Upper lobe of left lung (tissue), 6 donors: Measurements from ENCODE around the gene MORC2. TPM values are rescaled to one million over a fixed set of nuclear protein-coding genes. Genes with fewer than 3 reads are reported as not detected.

Source experiments
- ATAC-seq, 2 donors: fragments of 200-7000 bp; cut with Tn5 transposase; one replicate each; pipeline ENCODE4 v1.9.1; 2022; ENCODE audit warnings: mild to moderate bottlenecking in 2 of 2, moderate library complexity in 2 of 2; ENCODE audit not compliant: low FRiP score in 2 of 2
- DNase-seq, 2 donors: peaks; one replicate each; pipeline ENCODE4 v3.0.0-alpha.2; 2019 to 2020
- H3K27ac ChIP-seq, 4 donors: fragments of 200-600 bp; sonication (generic); one replicate each; pipeline ENCODE4 v1.5.1; 2016 to 2019
- H3K27me3 ChIP-seq, 4 donors: fragments of 200-600 bp; sonication (generic); one replicate each; pipeline ENCODE4 v1.5.1; 2017 to 2019
- H3K36me3 ChIP-seq, 4 donors: fragments of 200-600 bp; sonication (generic); one replicate each; pipeline ENCODE4 v1.5.1; 2016 to 2019
- H3K4me1 ChIP-seq, 4 donors: fragments of 200-600 bp; sonication (generic); one replicate each; pipeline ENCODE4 v1.5.1; 2018 to 2019
- H3K4me3 ChIP-seq, 4 donors: fragments of 200-600 bp; sonication (generic); one replicate each; pipeline ENCODE4 v1.5.1; 2017 to 2019; ENCODE audit warnings: mild to moderate bottlenecking in 2 of 4, moderate library complexity in 1 of 4
- H3K9me3 ChIP-seq, 4 donors: fragments of 200-600 bp; sonication (generic); one replicate each; pipeline ENCODE4 v1.5.1; 2018 to 2019
- EP300 ChIP-seq, 4 donors: sonication (generic); formaldehyde crosslinking; IDR thresholded peaks; one replicate each; pipeline ENCODE4 v1.5.1; 2017; ENCODE audit warnings: antibody characterized with exemption in 4 of 4, control low read depth in 2 of 4
- POLR2A ChIP-seq, 4 donors: fragments of 450-650 bp; IDR thresholded peaks; one replicate each; pipeline ENCODE4 v1.5.1; 2016 to 2017; ENCODE audit warnings: antibody characterized with exemption in 4 of 4, mild to moderate bottlenecking in 2 of 4
- POLR2AphosphoS5 ChIP-seq, 2 donors: sonication (generic); formaldehyde crosslinking; IDR thresholded peaks; one replicate each; pipeline ENCODE4 v1.5.1; 2017; ENCODE audit warnings: antibody characterized with exemption in 2 of 2
- WGBS, 2 donors: methylation state at CpG; one replicate each; pipeline ENCODE4 v1.1.5; 2017 to 2018; 5-methylcytosine and 5-hydroxymethylcytosine counted together
- total RNA-seq, 6 donors: library from RNA; depleted of rRNA in 4 of 6; stranded (reverse); fragments of >200 nt in 4 of 6; gene quantifications; one replicate each; pipeline versions ENCODE4 v1.1.0 to v1.2.1, GENCODE V29; 2016 to 2021
- TF ChIP-seq, protein P1 (sequence below), 6 experiments: fragments of 450-650 bp in 4 of 6; fragments of 200-600 bp in 2 of 6; sonication (generic) in 2 of 6; IDR thresholded peaks; one replicate each; pipeline ENCODE4 v1.5.1; 2016 to 2019; ENCODE audit warnings: antibody characterized with exemption in 6 of 6
- donor health status: DM: no; HTN: no; CAD: no; lungs with moderate emphysema.
- donor health status: DM: no; HTN: yes; CAD: no; lungs with severe emphysema.

MORC2 gene
- total RNA-seq, 6 donors from 2014 or later, result 13.8 to 54.5 (median 20.6) TPM

DNA sequence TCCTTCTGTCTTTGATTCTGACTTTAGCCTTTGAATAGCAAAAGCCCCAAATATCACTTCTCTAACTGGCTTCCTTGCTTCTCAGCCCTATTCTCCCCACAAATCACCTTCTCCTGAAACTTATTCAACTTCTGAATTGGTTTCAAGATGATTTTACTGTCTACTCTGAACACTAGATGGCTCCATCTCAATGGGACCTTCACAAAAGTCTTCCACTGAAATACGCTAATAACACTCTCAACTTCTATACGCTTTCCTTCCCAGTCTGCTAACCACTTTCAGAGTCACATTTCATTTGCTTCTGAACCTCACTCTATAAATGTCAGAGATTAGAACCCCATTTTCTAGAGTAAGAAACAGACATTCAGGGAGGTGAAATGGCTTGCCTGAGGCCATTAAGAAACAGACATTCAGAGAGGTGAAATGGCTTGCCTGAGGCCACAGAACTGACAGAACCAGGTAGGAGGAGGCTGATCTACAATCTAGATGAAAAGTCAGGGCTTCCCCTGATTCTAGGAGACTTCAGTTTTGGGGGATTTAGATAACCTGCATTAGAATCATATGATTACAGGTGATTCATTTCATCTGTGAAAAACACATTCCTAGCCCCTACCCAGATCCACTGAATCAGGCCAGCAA lies 20.6 kb downstream of the MORC2 start:
- Histone ChIP-seq H3K27ac (peak overlapping the region in 2 of 4 donors; percentile 32 to 42), H3K4me1 (peaks cover 6 to 18% (median 12%) of the 10 kb centered on the region in 4 donors), H3K9me3 (no peaks in the 10 kb centered on the region), H3K4me3 (no peak overlapping the region), H3K36me3 (peaks cover 15 to 79% (median 53%) of the 10 kb centered on the region in 4 donors), H3K27me3 (no peaks in the 10 kb centered on the region)
- TF ChIP-seq EP300 (IDR thresholded peaks at IDR 0.05) (no peak), POLR2AphosphoS5 (IDR thresholded peaks at IDR 0.05) (no peak), POLR2A (IDR thresholded peaks at IDR 0.05) (no peak)
- TF ChIP-seq, protein P1, sequence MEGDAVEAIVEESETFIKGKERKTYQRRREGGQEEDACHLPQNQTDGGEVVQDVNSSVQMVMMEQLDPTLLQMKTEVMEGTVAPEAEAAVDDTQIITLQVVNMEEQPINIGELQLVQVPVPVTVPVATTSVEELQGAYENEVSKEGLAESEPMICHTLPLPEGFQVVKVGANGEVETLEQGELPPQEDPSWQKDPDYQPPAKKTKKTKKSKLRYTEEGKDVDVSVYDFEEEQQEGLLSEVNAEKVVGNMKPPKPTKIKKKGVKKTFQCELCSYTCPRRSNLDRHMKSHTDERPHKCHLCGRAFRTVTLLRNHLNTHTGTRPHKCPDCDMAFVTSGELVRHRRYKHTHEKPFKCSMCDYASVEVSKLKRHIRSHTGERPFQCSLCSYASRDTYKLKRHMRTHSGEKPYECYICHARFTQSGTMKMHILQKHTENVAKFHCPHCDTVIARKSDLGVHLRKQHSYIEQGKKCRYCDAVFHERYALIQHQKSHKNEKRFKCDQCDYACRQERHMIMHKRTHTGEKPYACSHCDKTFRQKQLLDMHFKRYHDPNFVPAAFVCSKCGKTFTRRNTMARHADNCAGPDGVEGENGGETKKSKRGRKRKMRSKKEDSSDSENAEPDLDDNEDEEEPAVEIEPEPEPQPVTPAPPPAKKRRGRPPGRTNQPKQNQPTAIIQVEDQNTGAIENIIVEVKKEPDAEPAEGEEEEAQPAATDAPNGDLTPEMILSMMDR (IDR thresholded peaks at IDR 0.05), result peak; percentile 27 to 65 (median 44)
- ATAC-seq, result peak in 1 of 2 donors; percentile 60
- no peak for DNase-seq
- WGBS, 2 donors, result 23 to 37% methylated on average over 2 of the region's 2 CpGs

DNA sequence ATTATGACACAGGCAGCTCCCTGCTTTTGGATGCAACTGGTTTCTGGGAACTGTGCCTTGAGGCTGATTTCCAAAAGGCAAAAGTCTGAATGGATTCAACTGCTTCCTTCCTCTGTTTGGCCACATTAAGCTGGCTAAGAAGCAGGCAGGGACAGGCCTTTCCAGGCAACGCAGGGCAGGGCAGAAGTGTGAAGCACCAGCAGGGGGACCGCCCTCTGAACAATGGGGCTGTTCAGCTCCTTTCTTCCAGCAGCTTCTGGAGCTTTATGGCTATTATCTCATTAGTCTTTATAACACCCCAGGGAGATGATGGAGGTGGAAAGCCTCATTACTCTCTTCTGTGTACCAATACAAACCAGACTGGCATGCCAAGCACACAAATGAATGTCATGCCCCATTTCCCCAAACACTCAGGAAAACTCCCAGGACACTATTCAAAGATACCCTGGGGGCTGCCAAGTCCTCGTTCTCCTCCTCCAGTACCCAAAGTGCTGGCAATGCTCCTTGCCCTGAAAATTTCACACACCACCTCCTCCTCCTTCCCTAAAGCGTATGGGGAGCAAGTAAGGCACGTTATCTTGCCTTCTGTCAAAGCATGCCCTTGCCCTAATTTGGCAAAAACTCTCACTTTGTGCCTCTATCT lies 21.3 kb downstream of the MORC2 start:
- Histone ChIP-seq H3K4me1 (peaks cover 4 to 18% (median 11%) of the 10 kb centered on the region in 4 donors), H3K4me3 (no peak overlapping the region), H3K36me3 (peaks cover 17 to 81% (median 57%) of the 10 kb centered on the region in 4 donors), H3K9me3 (no peaks in the 10 kb centered on the region), H3K27me3 (no peaks in the 10 kb centered on the region), H3K27ac (peak overlapping the region in 2 of 4 donors; percentile 32 to 42)
- 50 to 67% methylated on average over 5 of the region's 5 CpGs for WGBS, 2 donors
- DNase-seq, result no peak
- TF ChIP-seq POLR2A (IDR thresholded peaks at IDR 0.05), result no peak
- ATAC-seq, result no peak

DNA sequence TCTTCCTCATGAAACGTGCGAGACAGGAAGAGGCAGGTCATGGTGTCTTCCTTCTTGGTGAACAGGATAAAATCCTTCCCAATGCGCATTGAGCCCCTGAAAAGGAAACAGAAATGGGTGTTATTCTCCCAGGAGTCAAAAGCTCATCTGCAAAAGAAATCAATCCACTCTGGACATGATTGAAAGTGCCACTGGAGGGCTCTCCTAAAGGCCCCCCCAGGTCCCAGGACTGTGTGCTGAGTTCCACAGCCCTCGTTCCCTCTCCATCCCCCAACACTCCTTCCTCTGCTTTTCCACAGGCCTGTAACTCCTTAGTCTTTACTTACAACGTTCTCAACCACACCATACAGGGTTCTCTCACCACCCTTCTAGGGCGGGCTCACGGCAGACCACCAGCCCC lies 22.2 kb downstream of the MORC2 start:
- no peak for ATAC-seq
- peaks cover 0 to 18% (median 6%) of the 10 kb centered on the region in 4 donors for H3K4me1 ChIP-seq
- H3K36me3 ChIP-seq, result peaks cover 20 to 90% (median 66%) of the 10 kb centered on the region in 4 donors
- 67 to 69% methylated on average over 7 of the region's 7 CpGs for WGBS, 2 donors
- no peak overlapping the region for H3K4me3 ChIP-seq
- no peaks in the 10 kb centered on the region for H3K27me3 ChIP-seq
- TF ChIP-seq, protein P1 (IDR thresholded peaks at IDR 0.05), result no peak
- TF ChIP-seq POLR2A (IDR thresholded peaks at IDR 0.05), result no peak
- TF ChIP-seq EP300 (IDR thresholded peaks at IDR 0.05), result no peak
- no peak for TF ChIP-seq POLR2AphosphoS5 (IDR thresholded peaks at IDR 0.05)
- DNase-seq, result no peak
- H3K9me3 ChIP-seq, result no peaks in the 10 kb centered on the region
- no peak overlapping the region for H3K27ac ChIP-seq

DNA sequence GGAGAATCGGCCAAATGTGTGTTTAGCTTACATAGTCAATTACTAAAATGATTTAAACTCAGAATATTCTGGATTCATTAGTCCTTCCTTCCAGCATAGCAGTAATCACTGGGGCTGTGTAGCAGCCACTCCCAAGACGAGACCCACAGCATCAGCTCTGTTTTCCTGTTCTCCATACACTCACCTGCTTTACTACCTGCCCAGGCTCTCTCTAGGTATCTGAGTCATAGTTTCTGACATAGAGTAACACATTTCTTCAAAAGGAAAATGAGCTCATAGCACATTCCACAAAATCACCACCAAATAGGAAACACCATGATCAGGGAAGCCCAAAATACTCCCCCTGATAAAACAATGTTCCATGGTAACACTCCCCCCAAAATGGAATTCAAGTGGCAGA lies 22.9 kb downstream of the MORC2 start:
- H3K4me3 ChIP-seq, result no peak overlapping the region
- TF ChIP-seq EP300 (IDR thresholded peaks at IDR 0.05) (no peak), POLR2A (IDR thresholded peaks at IDR 0.05) (no peak), POLR2AphosphoS5 (IDR thresholded peaks at IDR 0.05) (no peak)
- TF ChIP-seq, protein P1 (IDR thresholded peaks at IDR 0.05), result no peak
- no peaks in the 10 kb centered on the region for H3K9me3 ChIP-seq
- ATAC-seq, result no peak
- no peak for DNase-seq
- no peaks in the 10 kb centered on the region for H3K27me3 ChIP-seq
- WGBS, 2 donors, result 88 to 95% methylated on average over 2 of the region's 2 CpGs
- no peak overlapping the region for H3K27ac ChIP-seq
- H3K4me1 ChIP-seq, result peaks cover 0 to 18% (median 6%) of the 10 kb centered on the region in 4 donors
- H3K36me3 ChIP-seq, result peaks cover 22 to 93% (median 71%) of the 10 kb centered on the region in 4 donors

DNA sequence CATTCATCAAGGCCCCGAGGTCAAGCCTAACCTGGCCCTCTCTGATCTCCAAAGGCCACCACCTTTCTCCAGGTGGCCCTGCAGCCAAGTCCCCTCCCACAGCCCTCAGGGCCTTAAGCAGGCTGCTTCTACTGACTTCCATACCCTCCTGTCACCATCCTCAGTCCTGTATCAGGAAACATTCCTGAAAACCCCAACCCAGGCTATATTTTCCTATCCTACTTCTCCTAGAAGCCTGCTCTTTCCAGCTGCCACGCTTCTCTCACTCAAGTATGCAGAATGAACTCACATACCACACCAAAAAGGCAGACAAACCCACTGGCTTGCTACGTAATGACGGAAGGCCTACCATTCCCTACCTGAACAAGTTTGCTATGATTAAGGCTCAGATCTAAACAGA lies 23.6 kb downstream of the MORC2 start:
- Histone ChIP-seq H3K36me3 (peaks cover 28 to 96% (median 77%) of the 10 kb centered on the region in 4 donors), H3K27me3 (no peaks in the 10 kb centered on the region), H3K9me3 (no peaks in the 10 kb centered on the region), H3K4me3 (no peak overlapping the region), H3K4me1 (peaks cover 0 to 18% (median 6%) of the 10 kb centered on the region in 4 donors), H3K27ac (no peak overlapping the region)
- WGBS, 2 donors, result 96 to 97% methylated on average over 4 of the region's 4 CpGs
- TF ChIP-seq POLR2AphosphoS5 (IDR thresholded peaks at IDR 0.05) (no peak), POLR2A (IDR thresholded peaks at IDR 0.05) (no peak), EP300 (IDR thresholded peaks at IDR 0.05) (no peak)
- TF ChIP-seq, protein P1 (IDR thresholded peaks at IDR 0.05), result no peak
- no peak for DNase-seq
- ATAC-seq, result no peak
